ENCODE results near the gene FAS.

DNA sequence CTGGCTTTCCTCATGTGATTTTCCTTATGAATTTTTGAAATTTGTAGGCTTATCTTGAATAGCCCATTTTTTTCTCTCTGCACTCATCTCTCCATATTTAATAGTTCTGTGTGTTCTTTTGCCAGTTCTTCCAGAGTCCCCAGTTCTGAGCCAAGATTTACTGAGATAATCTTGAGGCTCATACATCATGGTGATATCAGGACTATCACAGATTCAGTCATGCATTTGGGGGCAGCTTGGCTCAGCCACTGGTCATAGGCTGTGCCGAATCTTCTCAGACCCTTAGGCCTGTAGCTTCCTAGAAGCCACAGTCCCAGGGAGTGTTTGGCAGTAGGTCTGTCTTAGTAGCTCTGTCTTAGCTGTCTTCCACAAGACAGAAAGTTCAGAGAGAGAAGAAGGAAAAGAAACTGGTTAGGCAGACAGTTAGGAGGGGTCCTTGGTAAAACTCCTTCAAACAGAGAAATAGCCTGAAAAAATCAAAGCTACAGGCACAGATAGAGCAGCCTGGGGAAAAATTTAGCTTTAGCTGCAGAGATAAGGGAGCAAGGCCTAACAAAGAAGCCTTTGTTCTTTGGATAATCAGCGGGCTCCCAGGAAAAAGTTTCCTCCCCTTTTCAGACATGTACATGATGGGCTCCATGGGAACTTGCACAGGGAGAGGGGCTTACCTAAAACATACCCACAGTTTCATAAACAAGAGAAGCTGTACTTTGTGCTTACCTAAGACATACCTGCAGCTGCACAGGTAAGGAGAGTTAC lies 29.1 kb downstream of the FAS start:
- no peak for TF ChIP-seq CTCF (IDR thresholded peaks at IDR 0.05)
- no peak for TF ChIP-seq POLR2AphosphoS5 (IDR thresholded peaks at IDR 0.05)
- TF ChIP-seq POLR2A (IDR thresholded peaks at IDR 0.05): no peak

Measured in upper lobe of left lung (tissue), 4 donors.